MCF 10A (cell line): Measurements from ENCODE around the gene SUCLG2. TPM values are rescaled to one million over a fixed set of nuclear protein-coding genes. Genes with fewer than 3 reads are reported as not detected.

Experiments used
- BruUV-seq: library from RNA; stranded (reverse); fragments of 400-500 nt; replicated peaks from 2 replicates; lab custom pipeline; 2021; lab: Mats Ljungman, UMichigan
- CTCF ChIA-PET: fragments of 300-600 bp; sonication (Branson Sonifier 250); formaldehyde crosslinking; extraction: SDS; loops from one replicate; lab custom pipeline; 2021; ENCODE audit warnings: antibody characterized with exemption, inconsistent platforms; lab: Yijun Ruan, JAX
- POLR2A ChIA-PET: fragments of 300-600, 350-650 bp; sonication (Branson Sonifier 250); formaldehyde crosslinking; extraction: SDS; loops from one replicate; lab custom pipeline; 2020; ENCODE audit warnings: antibody characterized with exemption, inconsistent platforms; lab: Yijun Ruan, JAX
- DNase-seq: peaks from one replicate; pipeline ENCODE4 v3.0.0-alpha.2; 2018; ENCODE audit not compliant: unreplicated experiment
- H3K27ac Mint-ChIP-seq: one replicate; pipeline ENCODE4 v1.8.0; 2022; ENCODE audit warnings: mild to moderate bottlenecking, low read depth, mixed read lengths; ENCODE audit not compliant: unreplicated experiment
- H3K27me3 Mint-ChIP-seq: one replicate; pipeline ENCODE4 v1.8.0; 2022; ENCODE audit warnings: mixed read lengths; ENCODE audit not compliant: insufficient read depth, unreplicated experiment
- H3K36me3 Mint-ChIP-seq: one replicate; pipeline ENCODE4 v1.8.0; 2022; ENCODE audit warnings: mild to moderate bottlenecking, moderate library complexity, mixed read lengths; ENCODE audit not compliant: insufficient read depth, unreplicated experiment
- H3K4me1 Mint-ChIP-seq: one replicate; pipeline ENCODE4 v1.8.0; 2022; ENCODE audit warnings: mixed read lengths; ENCODE audit not compliant: insufficient read depth, unreplicated experiment
- H3K4me3 Mint-ChIP-seq: one replicate; pipeline ENCODE4 v1.8.0; 2022; ENCODE audit warnings: mild to moderate bottlenecking, moderate library complexity, mixed read lengths; ENCODE audit not compliant: unreplicated experiment
- H3K9me3 Mint-ChIP-seq: one replicate; pipeline ENCODE4 v1.8.0; 2022; ENCODE audit warnings: mixed read lengths; ENCODE audit not compliant: unreplicated experiment
- CTCF ChIP-seq: fragments of 200-600 bp; IDR thresholded peaks from one replicate; pipeline ENCODE4 v1.8.0; 2022; ENCODE audit warnings: antibody characterized with exemption, mild to moderate bottlenecking; ENCODE audit not compliant: unreplicated experiment
- intact Hi-C: fragments of 100-400 bp; cut with micrococcal nuclease; formaldehyde crosslinking; loops from 2 replicates; pipeline ENCODE4 v1.14.1; 2022
- total RNA-seq: library from RNA; stranded (reverse); gene quantifications from 2 replicates; pipeline ENCODE4 v1.2.3, GENCODE V29; 2022

The SUCLG2 gene
- total RNA-seq, 1 experiment from 2014 or later = 55.6 TPM

- H3K27me3 Mint-ChIP-seq = no peaks in the 10 kb centered on the region
- H3K27ac Mint-ChIP-seq = no peak overlapping the region
- no TSS peak for BruUV-seq
- ChIA-PET CTCF (no interaction called here), POLR2A (no interaction called here)
- no peak for DNase-seq
- H3K36me3 Mint-ChIP-seq = peaks cover 5% of the 10 kb centered on the region
- TF ChIP-seq CTCF = no peak
- intact Hi-C loops = no loop called here
- H3K4me3 Mint-ChIP-seq = no peak overlapping the region
- H3K9me3 Mint-ChIP-seq = no peaks in the 10 kb centered on the region
- peaks cover 15% of the 10 kb centered on the region for H3K4me1 Mint-ChIP-seq
These were observed 23.6 kb downstream of the SUCLG2 start for GRCh38 chr3:67630666-67631362.

DNA sequence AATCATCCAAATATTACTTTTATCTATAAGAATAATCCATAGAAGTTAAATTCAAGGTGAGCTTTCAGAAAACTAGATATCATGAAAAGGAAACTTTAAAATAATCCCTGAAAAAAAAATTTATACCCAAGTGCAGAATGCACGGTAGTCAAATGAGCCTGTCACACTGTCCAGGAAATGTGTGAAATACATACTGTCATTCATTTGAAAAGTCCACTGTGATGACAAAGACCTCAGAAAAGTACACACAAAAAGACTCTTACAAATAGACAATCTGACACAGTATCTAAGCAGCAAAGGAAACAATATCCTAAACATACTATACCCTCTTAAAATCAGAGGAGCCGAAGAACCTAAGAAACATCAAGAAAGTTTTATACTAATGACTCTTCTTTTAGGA lies 29.7 kb downstream of the SUCLG2 start:
- CTCF ChIA-PET = interaction anchor here (0.8 kb wide), 1 partner anchor 30 kb away, joined by 3 read pairs; no protein-coding TSS in a partner anchor
- no peak for TF ChIP-seq CTCF
- POLR2A ChIA-PET = no interaction called here
- no peaks in the 10 kb centered on the region for H3K9me3 Mint-ChIP-seq
- peaks cover 8% of the 10 kb centered on the region for H3K4me1 Mint-ChIP-seq
- no peak overlapping the region for H3K4me3 Mint-ChIP-seq
- no TSS peak for BruUV-seq
- no peak for DNase-seq
- no peak overlapping the region for H3K27ac Mint-ChIP-seq
- peaks cover 18% of the 10 kb centered on the region for H3K36me3 Mint-ChIP-seq
- intact Hi-C loops = no loop called here
- no peaks in the 10 kb centered on the region for H3K27me3 Mint-ChIP-seq

GRCh38 chr3:67624078-67624477 lies 30.3 kb downstream of the SUCLG2 start:
- DNase-seq = no peak
- no peak overlapping the region for H3K4me3 Mint-ChIP-seq
- ChIA-PET CTCF (no interaction called here), POLR2A (no interaction called here)
- no peaks in the 10 kb centered on the region for H3K9me3 Mint-ChIP-seq
- no peak overlapping the region for H3K27ac Mint-ChIP-seq
- intact Hi-C loops = no loop called here
- no peak for TF ChIP-seq CTCF
- H3K4me1 Mint-ChIP-seq = peaks cover 8% of the 10 kb centered on the region
- H3K27me3 Mint-ChIP-seq = no peaks in the 10 kb centered on the region
- BruUV-seq = no TSS peak
- peaks cover 25% of the 10 kb centered on the region for H3K36me3 Mint-ChIP-seq

DNA sequence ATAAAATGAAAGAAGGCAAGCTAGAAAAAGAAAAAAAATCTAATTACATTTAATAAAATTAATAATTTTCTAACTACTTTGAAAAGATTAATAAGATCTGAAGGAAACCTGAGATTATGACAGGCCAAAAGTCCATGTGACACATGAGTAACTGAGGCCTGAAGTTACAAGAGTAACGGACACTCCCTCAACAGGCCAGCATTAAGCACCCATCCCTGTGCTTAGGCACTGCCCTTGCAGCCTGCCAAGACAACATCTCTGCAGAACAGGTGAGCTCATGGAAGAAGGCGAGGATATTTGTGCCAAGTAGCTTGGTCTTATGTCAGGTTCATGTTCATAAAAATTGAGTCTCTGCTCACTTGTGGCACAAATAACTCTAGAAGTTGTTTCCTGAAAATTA lies 31.8 kb downstream of the SUCLG2 start:
- no peak for DNase-seq
- Mint-ChIP-seq H3K4me1 (peaks cover 8% of the 10 kb centered on the region), H3K9me3 (no peaks in the 10 kb centered on the region), H3K36me3 (peaks cover 22% of the 10 kb centered on the region), H3K27me3 (no peaks in the 10 kb centered on the region), H3K27ac (no peak overlapping the region), H3K4me3 (no peak overlapping the region)
- intact Hi-C loops = no loop called here
- CTCF ChIA-PET = interaction anchor here (0.6 kb wide), 1 partner anchor 180 kb away, joined by 3 read pairs; no protein-coding TSS in a partner anchor
- POLR2A ChIA-PET = interaction anchor here (2.1 kb wide), 1 partner anchor 12 kb away, joined by 6 read pairs; no protein-coding TSS in a partner anchor
- BruUV-seq = no TSS peak
- no peak for TF ChIP-seq CTCF
